HTR-8/SVneo (cell line): ENCODE data around the gene IL1F10.

Source experiments
- DNase-seq: peaks from one replicate; pipeline ENCODE4 v3.0.0; 2011; ENCODE audit warnings: low spot score, mixed read lengths; ENCODE audit not compliant: insufficient read length
- FAIRE-seq: peaks from 2 replicates; lab custom pipeline; 2011; peaks lifted over from hg19 to GRCh38; lab: Jason Lieb, UNC

Gene IL1F10

GRCh38 chr2:113067681-113068080 lies at the start of gene IL1F10:
Gene IL1F10 (plus strand): TSS chr2:113067970. CDS start chr2:113072739, 4,769 bp downstream.
- FAIRE-seq (no peak), DNase-seq (no peak)

GRCh38 chr2:113018509-113018908 lies 49.3 kb upstream of the IL1F10 start:
- FAIRE-seq (no peak), DNase-seq (no peak)

- DNase-seq, result no peak
- FAIRE-seq, result no peak
These were observed 46.5 kb upstream of the IL1F10 start for GRCh38 chr2:113021312-113021711.

GRCh38 chr2:113024764-113025163 lies 43.0 kb upstream of the IL1F10 start:
- FAIRE-seq (no peak), DNase-seq (no peak)

- FAIRE-seq (no peak), DNase-seq (no peak)
These were observed 42.0 kb upstream of the IL1F10 start for GRCh38 chr2:113025737-113026136.

- no peak for DNase-seq
- no peak for FAIRE-seq
These were observed 40.1 kb upstream of the IL1F10 start for GRCh38 chr2:113027691-113028090.

- DNase-seq, result no peak
- FAIRE-seq, result no peak
These were observed 39.7 kb upstream of the IL1F10 start for GRCh38 chr2:113028112-113028511.

- FAIRE-seq, result no peak
- DNase-seq, result no peak
These were observed 35.0 kb upstream of the IL1F10 start for GRCh38 chr2:113032737-113033136.

GRCh38 chr2:113034016-113034415 lies 33.8 kb upstream of the IL1F10 start:
- DNase-seq (no peak), FAIRE-seq (no peak)

- FAIRE-seq (no peak), DNase-seq (no peak)
These were observed 31.0 kb upstream of the IL1F10 start for GRCh38 chr2:113036763-113037162.

- FAIRE-seq (no peak), DNase-seq (no peak)
These were observed 29.5 kb upstream of the IL1F10 start for GRCh38 chr2:113038291-113038690.

- no peak for FAIRE-seq
- DNase-seq, result no peak
These were observed 28.6 kb upstream of the IL1F10 start for GRCh38 chr2:113039158-113039557.

- no peak for FAIRE-seq
- no peak for DNase-seq
These were observed 28.1 kb upstream of the IL1F10 start for GRCh38 chr2:113039719-113040118.

GRCh38 chr2:113041871-113042270 lies 25.9 kb upstream of the IL1F10 start:
- no peak for FAIRE-seq

GRCh38 chr2:113046465-113046864 lies 21.3 kb upstream of the IL1F10 start:
- DNase-seq (no peak), FAIRE-seq (no peak)

More at GRCh38 chr2:113041871-113042270, 25.9 kb upstream of the IL1F10 start:
- DNase-seq, result no peak

- FAIRE-seq (no peak), DNase-seq (no peak)
These were observed 16.6 kb upstream of the IL1F10 start for GRCh38 chr2:113050921-113051895.

- FAIRE-seq, result no peak
- DNase-seq, result no peak
These were observed 15.3 kb upstream of the IL1F10 start, which contains the start of gene IL36B for GRCh38 chr2:113052396-113052917. Gene IL36B (minus strand): TSS chr2:113052867.

GRCh38 chr2:113053666-113054065 lies 14.1 kb upstream of the IL1F10 start:
- FAIRE-seq, result no peak

GRCh38 chr2:113054066-113054465 lies 13.7 kb upstream of the IL1F10 start:
- FAIRE-seq (no peak), DNase-seq (no peak)

More at GRCh38 chr2:113053666-113054065, 14.1 kb upstream of the IL1F10 start:
- DNase-seq, result no peak

- DNase-seq, result no peak
These were observed 11.2 kb upstream of the IL1F10 start for GRCh38 chr2:113056521-113056920.

GRCh38 chr2:113057117-113057516 lies 10.7 kb upstream of the IL1F10 start:
- no peak for FAIRE-seq

More at GRCh38 chr2:113056521-113056920, 11.2 kb upstream of the IL1F10 start:
- no peak for FAIRE-seq

More at GRCh38 chr2:113057117-113057516, 10.7 kb upstream of the IL1F10 start:
- no peak for DNase-seq
